HepG2 (cell line): Measurements from ENCODE around the gene YPEL5. TPM values are rescaled to one million over a fixed set of nuclear protein-coding genes. Genes with fewer than 3 reads are reported as not detected.

Experiments
- FOSL2 ChIP-seq: sonication (generic); formaldehyde crosslinking; IDR thresholded peaks from 2 replicates; pipeline ENCODE4 v1.4.0; 2020; ENCODE audit warnings: missing genetic modification reagents
- HDAC2 ChIP-seq: sonication (generic); formaldehyde crosslinking; IDR thresholded peaks from 2 replicates; pipeline ENCODE4 v1.4.0; 2020; ENCODE audit warnings: missing genetic modification reagents
- HMGXB4 ChIP-seq, 2 experiments: sonication (generic) in 1 of 2; formaldehyde crosslinking in 1 of 2; IDR thresholded peaks; 2 replicates each; pipeline versions ENCODE4 v1.4.0 to v1.6.1; 2018 to 2020; ENCODE audit warnings: missing genetic modification reagents in 2 of 2, borderline replicate concordance in 1 of 2, low read depth in 1 of 2, mild to moderate bottlenecking in 1 of 2, missing biosample characterization in 1 of 2
- KLF9 ChIP-seq: IDR thresholded peaks from 2 replicates; pipeline ENCODE4 v1.6.1; 2016; ENCODE audit warnings: low read depth
- MEIS2 ChIP-seq: sonication (generic); formaldehyde crosslinking; IDR thresholded peaks from 2 replicates; pipeline ENCODE4 v1.9.0; 2021; ENCODE audit warnings: mild to moderate bottlenecking, missing genetic modification reagents
- MIER3 ChIP-seq: IDR thresholded peaks from 2 replicates; pipeline ENCODE4 v1.6.1; 2016; ENCODE audit warnings: missing compliant biosample characterization, borderline replicate concordance
- MIXL1 ChIP-seq: IDR thresholded peaks from 2 replicates; pipeline ENCODE4 v1.6.1; 2016
- NAIF1 ChIP-seq: sonication (generic); formaldehyde crosslinking; IDR thresholded peaks from 2 replicates; pipeline ENCODE4 v1.5.0; 2020; ENCODE audit warnings: mild to moderate bottlenecking, missing genetic modification reagents, borderline replicate concordance
- RAD21 ChIP-seq: fragments of 450-650 bp; formaldehyde crosslinking; IDR thresholded peaks from 2 replicates; pipeline ENCODE4 v1.5.0; 2020; ENCODE audit warnings: mild to moderate bottlenecking
- RBM39 ChIP-seq: fragments of 200-400 bp; formaldehyde crosslinking; IDR thresholded peaks from one replicate; pipeline ENCODE4 v1.6.1; 2018; ENCODE audit warnings: antibody characterized with exemption, mild to moderate bottlenecking, low read depth, low read length; ENCODE audit not compliant: poor library complexity, severe bottlenecking
- RFXAP ChIP-seq: sonication (generic); formaldehyde crosslinking; IDR thresholded peaks from 2 replicates; pipeline ENCODE4 v1.4.0; 2020; ENCODE audit warnings: missing genetic modification reagents, borderline replicate concordance
- SOX6 ChIP-seq, 2 experiments: fragments of 450-650 bp in 1 of 2; sonication (generic) in 1 of 2; formaldehyde crosslinking in 1 of 2; IDR thresholded peaks; 2 replicates each; pipeline versions ENCODE4 v1.4.0 to v1.6.1; 2017 to 2020; ENCODE audit warnings: antibody characterized with exemption in 1 of 2, mild to moderate bottlenecking in 1 of 2, missing genetic modification reagents in 1 of 2
- TEAD3 ChIP-seq: optimal IDR thresholded peaks from 2 replicates; pipeline ENCODE3; 2016; ENCODE audit warnings: borderline replicate concordance
- ZBTB7B ChIP-seq: sonication (generic); formaldehyde crosslinking; IDR thresholded peaks from 2 replicates; pipeline ENCODE4 v1.4.0; 2020; ENCODE audit warnings: missing genetic modification reagents
- ZFP37 ChIP-seq: sonication (generic); formaldehyde crosslinking; IDR thresholded peaks from 2 replicates; pipeline ENCODE4 v1.4.0; 2020; ENCODE audit warnings: missing genetic modification reagents, borderline replicate concordance
- ZMYM4 ChIP-seq: sonication (generic); formaldehyde crosslinking; IDR thresholded peaks from 2 replicates; pipeline ENCODE4 v1.8.1; 2023; ENCODE audit warnings: mild to moderate bottlenecking, missing genetic modification reagents
- ZNF253 ChIP-seq: sonication (generic); formaldehyde crosslinking; IDR thresholded peaks from 2 replicates; pipeline ENCODE4 v1.8.0; 2022; ENCODE audit warnings: mild to moderate bottlenecking, missing genetic modification reagents, borderline replicate concordance
- ZNF362 ChIP-seq: sonication (generic); formaldehyde crosslinking; IDR thresholded peaks from 2 replicates; pipeline ENCODE4 v1.4.0; 2020; ENCODE audit warnings: missing genetic modification reagents, mild to moderate bottlenecking, borderline replicate concordance
- ZNF558 ChIP-seq: sonication (generic); formaldehyde crosslinking; IDR thresholded peaks from 2 replicates; pipeline ENCODE4 v1.9.0; 2022; ENCODE audit warnings: mild to moderate bottlenecking, missing genetic modification reagents, borderline replicate concordance
- ZNF615 ChIP-seq: sonication (generic); formaldehyde crosslinking; IDR thresholded peaks from 2 replicates; pipeline ENCODE4 v1.5.0; 2020; ENCODE audit warnings: mild to moderate bottlenecking, missing genetic modification reagents, borderline replicate concordance
- polyA plus RNA-seq, 8 experiments: library from polyadenylated mRNA; depleted of rRNA in 3 of 8; stranded (reverse) in 7 of 8; unstranded in 1 of 8; fragments of >200 nt; fragmentation: Illumina TruSeq in 4 of 8; extraction: Trizol in 4 of 8; gene quantifications; 2 replicates each; pipeline versions ENCODE4 v1.2.1 to v1.2.3, GENCODE V29; 2011 to 2016; ENCODE audit warnings: low read depth in 4 of 8, missing spikeins in 1 of 8, mixed read lengths in 1 of 8; ENCODE audit not compliant: insufficient read depth in 1 of 8
- total RNA-seq, 5 experiments: library from RNA; depleted of rRNA; stranded (reverse); fragments of >200 nt; fragmentation: Illumina TruSeq; extraction: Trizol; gene quantifications; 2 replicates each; pipeline ENCODE4 v1.2.3, GENCODE V29; 2016; ENCODE audit warnings: low read depth in 1 of 5
- TF ChIP-seq, protein P1 (sequence below): sonication (generic); formaldehyde crosslinking; IDR thresholded peaks from 2 replicates; pipeline ENCODE4 v1.5.1; 2020; ENCODE audit warnings: mild to moderate bottlenecking, missing genetic modification reagents, moderate library complexity
- TF ChIP-seq, protein P2 (sequence below): sonication (generic); IDR thresholded peaks from 2 replicates; pipeline ENCODE4 v1.6.1; 2016; ENCODE audit warnings: low read depth, borderline replicate concordance

The YPEL5 gene
- total and polyA plus RNA-seq, 2 of the 13 experiments (the other 11 are each of a cell fraction or from before 2014, with no cell fraction given): 12.7 to 49.7 TPM

DNA sequence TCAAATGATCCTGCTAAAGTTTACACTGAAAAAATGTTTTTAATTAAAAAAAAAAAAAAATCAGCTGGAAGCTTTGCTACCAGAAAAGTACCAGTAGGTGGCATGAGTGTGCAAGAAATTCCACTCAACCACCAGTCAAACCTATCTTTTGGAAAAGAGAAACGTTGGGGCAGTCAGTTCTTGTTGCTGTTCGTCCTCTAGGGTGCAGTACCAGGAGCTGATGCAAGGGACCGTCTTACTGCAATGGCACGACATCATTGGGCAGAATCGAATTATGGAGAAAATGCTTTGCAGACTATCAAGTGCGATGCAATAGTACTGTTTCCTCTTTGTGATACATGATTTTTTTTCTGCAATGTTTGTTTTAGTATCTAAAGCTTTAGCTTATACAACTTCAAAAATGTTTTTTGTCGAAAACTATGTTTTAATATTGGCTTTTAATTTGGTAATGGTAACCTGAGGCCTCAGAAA, 18.3 kb downstream of the YPEL5 start (continued):
- TF ChIP-seq HMGXB4 (CRISPR knock-in tag; IDR thresholded peaks at IDR 0.05; ENCODE audit: borderline replicate concordance in 1 of 2, low read depth in 1 of 2): peak; percentile 60 to 65; a peak in 3 of 4 replicates
- no peak for TF ChIP-seq ZNF615
- no peak for TF ChIP-seq KLF9
- TF ChIP-seq MIER3 (CRISPR knock-in tag): 0 out of 2 replicates have a peak, but pooled peaks have one; percentile 27
- TF ChIP-seq, protein P1, sequence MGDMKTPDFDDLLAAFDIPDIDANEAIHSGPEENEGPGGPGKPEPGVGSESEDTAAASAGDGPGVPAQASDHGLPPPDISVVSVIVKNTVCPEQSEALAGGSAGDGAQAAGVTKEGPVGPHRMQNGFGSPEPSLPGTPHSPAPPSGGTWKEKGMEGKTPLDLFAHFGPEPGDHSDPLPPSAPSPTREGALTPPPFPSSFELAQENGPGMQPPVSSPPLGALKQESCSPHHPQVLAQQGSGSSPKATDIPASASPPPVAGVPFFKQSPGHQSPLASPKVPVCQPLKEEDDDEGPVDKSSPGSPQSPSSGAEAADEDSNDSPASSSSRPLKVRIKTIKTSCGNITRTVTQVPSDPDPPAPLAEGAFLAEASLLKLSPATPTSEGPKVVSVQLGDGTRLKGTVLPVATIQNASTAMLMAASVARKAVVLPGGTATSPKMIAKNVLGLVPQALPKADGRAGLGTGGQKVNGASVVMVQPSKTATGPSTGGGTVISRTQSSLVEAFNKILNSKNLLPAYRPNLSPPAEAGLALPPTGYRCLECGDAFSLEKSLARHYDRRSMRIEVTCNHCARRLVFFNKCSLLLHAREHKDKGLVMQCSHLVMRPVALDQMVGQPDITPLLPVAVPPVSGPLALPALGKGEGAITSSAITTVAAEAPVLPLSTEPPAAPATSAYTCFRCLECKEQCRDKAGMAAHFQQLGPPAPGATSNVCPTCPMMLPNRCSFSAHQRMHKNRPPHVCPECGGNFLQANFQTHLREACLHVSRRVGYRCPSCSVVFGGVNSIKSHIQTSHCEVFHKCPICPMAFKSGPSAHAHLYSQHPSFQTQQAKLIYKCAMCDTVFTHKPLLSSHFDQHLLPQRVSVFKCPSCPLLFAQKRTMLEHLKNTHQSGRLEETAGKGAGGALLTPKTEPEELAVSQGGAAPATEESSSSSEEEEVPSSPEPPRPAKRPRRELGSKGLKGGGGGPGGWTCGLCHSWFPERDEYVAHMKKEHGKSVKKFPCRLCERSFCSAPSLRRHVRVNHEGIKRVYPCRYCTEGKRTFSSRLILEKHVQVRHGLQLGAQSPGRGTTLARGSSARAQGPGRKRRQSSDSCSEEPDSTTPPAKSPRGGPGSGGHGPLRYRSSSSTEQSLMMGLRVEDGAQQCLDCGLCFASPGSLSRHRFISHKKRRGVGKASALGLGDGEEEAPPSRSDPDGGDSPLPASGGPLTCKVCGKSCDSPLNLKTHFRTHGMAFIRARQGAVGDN (CRISPR knock-in tag): no peak
- peak; percentile 36 for TF ChIP-seq TEAD3 (CRISPR knock-in tag)
- peak; percentile 39; the same call in 1 of the 2 replicates for TF ChIP-seq MIXL1 (CRISPR knock-in tag)
- no peak for TF ChIP-seq ZBTB7B (CRISPR knock-in tag)
- TF ChIP-seq, protein P2, sequence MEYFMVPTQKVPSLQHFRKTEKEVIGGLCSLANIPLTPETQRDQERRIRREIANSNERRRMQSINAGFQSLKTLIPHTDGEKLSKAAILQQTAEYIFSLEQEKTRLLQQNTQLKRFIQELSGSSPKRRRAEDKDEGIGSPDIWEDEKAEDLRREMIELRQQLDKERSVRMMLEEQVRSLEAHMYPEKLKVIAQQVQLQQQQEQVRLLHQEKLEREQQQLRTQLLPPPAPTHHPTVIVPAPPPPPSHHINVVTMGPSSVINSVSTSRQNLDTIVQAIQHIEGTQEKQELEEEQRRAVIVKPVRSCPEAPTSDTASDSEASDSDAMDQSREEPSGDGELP: peak; percentile 67
- peak; percentile 52; the same call in 1 of the 2 replicates for TF ChIP-seq ZMYM4 (CRISPR knock-in tag)
- no peak for TF ChIP-seq ZFP37 (CRISPR knock-in tag)
- peak; percentile 91 for TF ChIP-seq ZNF362 (CRISPR knock-in tag)
- TF ChIP-seq SOX6 (IDR thresholded peaks at IDR 0.05): no peak
- no peak for TF ChIP-seq SOX6 (CRISPR knock-in tag; IDR thresholded peaks at IDR 0.05)
- peak; percentile 78 for TF ChIP-seq RAD21 (CRISPR knock-in tag)
- peak; percentile 38 for TF ChIP-seq FOSL2 (CRISPR knock-in tag)
- no peak for TF ChIP-seq MEIS2 (CRISPR knock-in tag)
- no peak for TF ChIP-seq NAIF1 (CRISPR knock-in tag)
- TF ChIP-seq RFXAP (CRISPR knock-in tag): 0 out of 2 replicates have a peak, but pooled peaks have one; percentile 32
- TF ChIP-seq ZNF558 (CRISPR knock-in tag): no peak
- no peak for TF ChIP-seq RBM39
- 0 out of 2 replicates have a peak, but pooled peaks have one; percentile 40 for TF ChIP-seq HDAC2 (CRISPR knock-in tag)
- no peak for TF ChIP-seq ZNF253
